Karpas-422 (cell line): ENCODE results near the gene SPART. TPM values are rescaled to one million over a fixed set of nuclear protein-coding genes. Genes with fewer than 3 reads are reported as not detected.

Experiments used
- DNase-seq: peaks from one replicate; pipeline ENCODE4 v3.0.0-alpha.2; 2015
- H2AFZ ChIP-seq: fragments of 200-600 bp; sonication (generic); 2 replicates; pipeline ENCODE4 v1.6.1; 2014; ENCODE audit warnings: antibody characterized with exemption, low read length, mixed read lengths
- H3K27ac ChIP-seq: fragments of 200-600 bp; sonication (generic); 2 replicates; pipeline ENCODE4 v1.5.1; 2014; ENCODE audit warnings: mild to moderate bottlenecking, low read length, moderate library complexity
- H3K27me3 ChIP-seq: fragments of 200-600 bp; sonication (generic); 2 replicates; pipeline ENCODE4 v1.6.1; 2014; ENCODE audit warnings: low read length, mixed read lengths
- H3K36me3 ChIP-seq: fragments of 200-600 bp; sonication (generic); 2 replicates; pipeline ENCODE4 v1.6.1; 2014; ENCODE audit warnings: low read length, mixed read lengths; ENCODE audit not compliant: insufficient read depth
- H3K4me1 ChIP-seq: fragments of 200-600 bp; sonication (generic); 2 replicates; pipeline ENCODE4 v1.6.1; 2014; ENCODE audit warnings: mild to moderate bottlenecking, low read length, mixed read lengths
- H3K4me2 ChIP-seq: fragments of 200-600 bp; sonication (generic); 2 replicates; pipeline ENCODE4 v1.6.1; 2014; ENCODE audit warnings: low read length, low read depth, mild to moderate bottlenecking; ENCODE audit not compliant: poor library complexity, severe bottlenecking
- H3K4me3 ChIP-seq: fragments of 200-600 bp; sonication (generic); 2 replicates; pipeline ENCODE4 v1.5.1; 2014; ENCODE audit warnings: mild to moderate bottlenecking, antibody characterized with exemption, low read length, mixed read lengths
- H3K79me2 ChIP-seq: fragments of 200-600 bp; sonication (generic); 2 replicates; pipeline ENCODE4 v1.6.1; 2014; ENCODE audit warnings: mild to moderate bottlenecking, low read length, mixed read lengths
- H3K9ac ChIP-seq: fragments of 200-600 bp; sonication (generic); 2 replicates; pipeline ENCODE4 v1.6.0; 2014; ENCODE audit warnings: low read length
- H3K9me2 ChIP-seq: fragments of 200-600 bp; sonication (generic), shearing (Covaris generic); replicated peaks from 2 replicates; pipeline ENCODE4 v1.6.0; 2014; ENCODE audit warnings: mild to moderate bottlenecking, low read length, moderate library complexity; ENCODE audit not compliant: insufficient read depth
- H3K9me3 ChIP-seq: fragments of 300-700, 200-600 bp; sonication (generic); 2 replicates; pipeline ENCODE4 v1.6.1; 2014; ENCODE audit warnings: low read length, mixed read lengths
- H4K20me1 ChIP-seq: fragments of 200-600 bp; sonication (generic); 2 replicates; pipeline ENCODE4 v1.6.1; 2014; ENCODE audit warnings: mild to moderate bottlenecking, antibody characterized with exemption, low read length, low read depth; ENCODE audit not compliant: insufficient read depth
- total RNA-seq: library from RNA; depleted of rRNA; stranded (reverse); fragments of >200 nt; shearing (Covaris generic); gene quantifications from 2 replicates; pipeline ENCODE4 v1.2.3, GENCODE V29; 2014; ENCODE audit warnings: low replicate concordance

The SPART gene
- total RNA-seq, 1 experiment from 2014 or later = not detected

DNA sequence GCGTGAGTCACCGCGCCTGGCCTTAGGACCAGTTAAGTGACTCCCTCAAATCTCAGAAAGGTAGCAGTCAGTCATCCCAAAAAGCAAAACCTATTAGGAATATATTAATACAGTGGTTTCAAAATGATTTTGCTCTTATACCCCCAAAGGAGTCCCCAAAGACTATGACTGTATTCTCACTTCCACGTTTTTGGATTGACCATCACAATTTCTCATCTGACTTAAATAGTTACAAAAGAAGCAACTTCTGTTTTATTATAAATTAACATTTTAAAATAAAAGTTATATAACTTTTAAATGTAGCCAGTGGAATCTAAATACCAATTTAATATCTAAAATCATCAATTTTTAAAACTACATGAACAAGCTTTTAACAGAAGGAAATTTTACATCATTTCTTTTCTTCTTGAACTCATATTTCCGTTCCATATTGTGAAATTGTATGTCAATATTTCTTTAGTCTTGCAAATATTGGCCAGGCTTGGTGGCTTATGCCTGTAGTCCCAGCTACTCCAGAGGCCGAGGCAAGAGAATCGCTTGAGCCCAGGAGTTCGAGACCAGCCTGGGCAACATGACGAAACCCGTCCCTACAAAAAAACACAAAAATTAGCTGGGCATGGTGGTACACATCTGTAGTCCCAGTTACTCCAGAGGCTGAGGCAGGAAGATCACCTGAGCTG, 1.5 kb upstream of the SPART start:
- Histone ChIP-seq H3K9ac (no peak overlapping the region), H3K9me3 (no peaks in the 10 kb centered on the region), H3K9me2 (no peaks in the 10 kb centered on the region), H3K79me2 (no peaks in the 10 kb centered on the region), H3K27me3 (no peaks in the 10 kb centered on the region), H3K4me1 (peaks cover 7% of the 10 kb centered on the region), H2AFZ (no peak overlapping the region), H3K27ac (no peak overlapping the region), H3K4me3 (no peak overlapping the region), H3K4me2 (no peak overlapping the region), H3K36me3 (no peaks in the 10 kb centered on the region), H4K20me1 (no peaks in the 10 kb centered on the region)
- DNase-seq = no peak

DNA sequence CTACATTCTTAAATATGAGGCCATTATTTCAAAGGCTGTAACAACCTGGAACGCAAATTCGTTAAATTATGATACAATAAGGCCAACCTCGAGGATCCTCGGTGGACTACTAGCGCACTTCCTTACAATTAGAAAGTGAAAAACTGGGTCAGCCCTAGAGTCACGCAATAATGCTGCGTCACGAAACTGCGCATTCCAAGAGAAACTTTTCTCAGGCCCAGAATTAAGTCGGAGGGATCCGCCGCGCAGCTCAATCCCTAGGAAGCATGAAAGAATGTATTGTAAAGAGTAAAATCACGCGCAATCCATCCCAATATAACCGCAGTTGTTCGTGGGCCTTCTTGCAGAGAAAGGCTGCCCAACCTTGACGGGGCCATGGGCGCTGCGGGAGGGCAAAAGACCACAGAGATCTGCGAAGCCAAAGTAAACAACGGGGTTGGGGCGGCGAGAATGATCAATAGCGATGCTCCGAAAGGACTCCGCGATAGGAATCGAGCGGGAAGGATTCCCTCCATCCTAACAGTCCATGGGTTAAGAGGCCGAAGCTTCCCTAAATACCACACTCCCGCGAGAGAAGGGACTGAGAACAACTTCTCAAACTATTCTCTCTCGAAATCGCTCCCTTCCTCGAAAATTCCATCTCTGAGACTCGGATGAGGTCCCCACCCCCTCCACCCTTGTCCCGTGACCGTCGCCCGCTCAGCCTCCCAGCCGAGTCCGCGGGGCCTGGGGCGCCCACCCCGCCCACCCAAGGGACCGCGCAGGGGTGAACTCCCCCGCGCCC, 564 bp downstream of the SPART start:
- Histone ChIP-seq H3K4me2 (no peak overlapping the region), H3K9me3 (no peaks in the 10 kb centered on the region), H3K9ac (no peak overlapping the region), H3K9me2 (no peaks in the 10 kb centered on the region), H3K4me3 (no peak overlapping the region), H3K36me3 (no peaks in the 10 kb centered on the region), H3K79me2 (no peaks in the 10 kb centered on the region), H3K4me1 (peaks cover 7% of the 10 kb centered on the region), H2AFZ (no peak overlapping the region), H3K27ac (no peak overlapping the region), H3K27me3 (no peaks in the 10 kb centered on the region), H4K20me1 (no peaks in the 10 kb centered on the region)
- no peak for DNase-seq

DNA sequence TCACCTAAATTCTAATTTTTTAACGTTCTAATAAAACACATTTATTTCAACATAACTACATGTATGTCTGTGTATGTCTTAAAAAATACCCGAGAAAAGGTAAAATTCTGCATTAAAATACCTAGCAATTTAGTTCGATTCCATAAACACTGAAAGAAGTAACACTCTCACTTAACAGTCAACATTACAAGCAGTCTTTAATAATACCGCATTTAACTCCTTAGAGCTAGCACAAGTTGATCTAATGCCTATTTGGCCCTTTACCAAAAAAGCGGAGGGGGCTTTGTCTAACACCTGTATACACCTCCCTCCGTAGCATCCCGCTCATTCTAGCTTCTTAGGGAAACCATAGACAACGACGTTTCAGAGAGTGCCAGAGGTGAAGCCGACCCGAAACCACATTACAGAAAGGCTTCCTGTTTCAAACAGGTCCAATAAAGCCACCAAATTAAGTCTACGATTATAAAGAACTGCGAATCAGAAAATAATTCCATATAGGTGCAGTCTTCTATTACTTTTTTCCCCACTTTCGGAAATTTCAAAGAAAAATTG, 1.2 kb downstream of the SPART start:
- Histone ChIP-seq H3K9ac (no peak overlapping the region), H3K79me2 (no peaks in the 10 kb centered on the region), H3K27ac (no peak overlapping the region), H3K9me3 (no peaks in the 10 kb centered on the region), H3K9me2 (no peaks in the 10 kb centered on the region), H3K4me2 (no peak overlapping the region), H4K20me1 (no peaks in the 10 kb centered on the region), H3K4me3 (no peak overlapping the region), H3K36me3 (no peaks in the 10 kb centered on the region), H2AFZ (no peak overlapping the region), H3K4me1 (peaks cover 7% of the 10 kb centered on the region), H3K27me3 (no peaks in the 10 kb centered on the region)
- DNase-seq = no peak

DNA sequence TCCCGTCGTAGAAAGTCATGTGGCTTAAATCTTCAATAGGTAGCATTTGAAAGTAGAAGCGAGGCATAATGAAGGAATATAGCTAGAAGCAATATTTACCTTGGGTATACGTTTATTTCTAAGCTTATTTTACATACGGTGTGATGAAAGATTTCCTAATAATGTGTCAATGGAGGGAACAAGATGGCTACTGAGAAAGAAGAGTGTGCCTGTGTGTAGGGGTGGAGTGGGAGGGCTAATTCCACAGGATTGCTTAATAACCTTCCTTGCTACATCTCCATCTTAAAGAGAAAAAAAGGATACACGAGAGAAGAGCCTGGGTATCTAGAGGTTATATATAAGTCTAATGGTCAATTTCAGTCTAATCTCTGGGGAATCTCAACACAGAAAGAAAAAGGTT, 2.0 kb downstream of the SPART start:
- Histone ChIP-seq H3K4me3 (no peak overlapping the region), H3K4me2 (no peak overlapping the region), H4K20me1 (no peaks in the 10 kb centered on the region), H3K27ac (no peak overlapping the region), H3K9me2 (no peaks in the 10 kb centered on the region), H3K36me3 (no peaks in the 10 kb centered on the region), H3K27me3 (no peaks in the 10 kb centered on the region), H3K9ac (no peak overlapping the region), H3K9me3 (no peaks in the 10 kb centered on the region), H3K4me1 (peaks cover 7% of the 10 kb centered on the region), H2AFZ (no peak overlapping the region), H3K79me2 (no peaks in the 10 kb centered on the region)
- no peak for DNase-seq

DNA sequence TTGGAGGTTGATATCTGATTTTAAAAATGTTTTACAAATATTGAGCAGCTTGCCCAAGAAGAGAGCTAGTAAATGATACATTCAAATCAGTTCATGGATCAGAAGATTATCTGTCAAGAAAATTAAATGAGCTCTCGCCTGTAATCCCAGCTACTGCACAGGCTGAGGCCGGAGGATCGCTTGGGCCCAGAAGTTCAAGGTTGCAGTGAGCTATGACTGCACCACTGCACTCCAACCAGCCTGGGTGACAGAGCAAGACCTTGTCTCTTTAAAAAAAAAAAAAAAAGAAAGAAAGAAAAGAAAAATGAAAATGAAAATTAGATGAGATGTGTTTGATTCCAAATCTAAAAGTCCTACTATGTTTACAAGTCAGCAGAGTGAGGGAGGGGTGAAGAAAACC, 2.4 kb downstream of the SPART start:
- H3K4me1 ChIP-seq = peaks cover 7% of the 10 kb centered on the region
- no peak overlapping the region for H3K27ac ChIP-seq
- no peak overlapping the region for H2AFZ ChIP-seq
- H3K9me2 ChIP-seq = no peaks in the 10 kb centered on the region
- no peaks in the 10 kb centered on the region for H3K36me3 ChIP-seq
- no peaks in the 10 kb centered on the region for H4K20me1 ChIP-seq
- H3K27me3 ChIP-seq = no peaks in the 10 kb centered on the region
- H3K4me2 ChIP-seq = no peak overlapping the region
- H3K4me3 ChIP-seq = no peak overlapping the region
- no peak overlapping the region for H3K9ac ChIP-seq
- H3K9me3 ChIP-seq = no peaks in the 10 kb centered on the region
- no peaks in the 10 kb centered on the region for H3K79me2 ChIP-seq
- no peak for DNase-seq

DNA sequence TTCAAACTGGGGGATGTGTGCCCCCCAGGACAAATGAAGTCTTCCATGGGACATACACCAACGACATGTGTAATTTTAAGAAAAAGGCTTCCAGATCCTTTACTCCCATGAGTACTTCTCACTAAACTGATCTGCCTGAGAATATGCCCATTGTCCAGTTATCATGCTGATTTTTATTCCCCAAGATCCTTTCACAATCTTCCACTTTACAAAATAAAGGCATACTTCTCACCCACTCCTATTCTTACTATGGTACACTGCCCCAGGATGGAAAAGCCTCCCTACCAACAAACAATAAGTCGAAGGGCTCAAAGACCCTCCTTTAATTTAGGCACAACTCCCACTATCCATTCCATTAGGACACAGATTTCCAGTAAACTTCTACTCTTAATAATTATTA, 3.5 kb downstream of the SPART start:
- H3K4me2 ChIP-seq = no peak overlapping the region
- H4K20me1 ChIP-seq = no peaks in the 10 kb centered on the region
- H3K27ac ChIP-seq = no peak overlapping the region

DNA sequence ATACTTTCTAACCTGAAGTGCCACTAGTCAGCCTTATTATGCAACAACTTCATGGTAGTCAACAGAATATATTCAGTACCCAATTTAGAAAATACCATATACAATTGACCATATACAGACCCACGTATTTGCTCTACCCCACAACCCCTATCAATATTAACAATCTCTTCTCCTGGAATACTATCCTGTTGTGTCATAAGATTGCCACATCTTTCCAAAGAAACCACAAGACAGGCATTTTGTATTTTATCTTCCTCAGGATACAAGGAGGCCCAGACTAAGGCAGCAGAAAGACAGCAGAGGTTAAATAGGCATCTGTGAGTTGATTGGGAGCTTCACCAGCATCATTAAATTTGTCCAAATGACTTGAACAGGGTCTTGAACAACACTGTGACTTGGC, 4.5 kb downstream of the SPART start:
- Histone ChIP-seq H4K20me1 (no peaks in the 10 kb centered on the region), H2AFZ (no peak overlapping the region), H3K4me3 (no peak overlapping the region), H3K9me3 (no peaks in the 10 kb centered on the region), H3K9ac (no peak overlapping the region), H3K79me2 (no peaks in the 10 kb centered on the region), H3K27me3 (no peaks in the 10 kb centered on the region), H3K4me2 (no peak overlapping the region), H3K27ac (no peak overlapping the region), H3K36me3 (no peaks in the 10 kb centered on the region), H3K4me1 (no peaks in the 10 kb centered on the region), H3K9me2 (no peaks in the 10 kb centered on the region)
- no peak for DNase-seq

More for the DNA sequence above, 3.5 kb downstream of the SPART start:
- H3K36me3 ChIP-seq = no peaks in the 10 kb centered on the region
- H3K9me3 ChIP-seq = no peaks in the 10 kb centered on the region
- H3K79me2 ChIP-seq = no peaks in the 10 kb centered on the region
- H3K9ac ChIP-seq = no peak overlapping the region
- no peak overlapping the region for H3K4me3 ChIP-seq
- no peaks in the 10 kb centered on the region for H3K9me2 ChIP-seq
- no peaks in the 10 kb centered on the region for H3K27me3 ChIP-seq
- no peak for DNase-seq
- no peak overlapping the region for H2AFZ ChIP-seq
- peaks cover 7% of the 10 kb centered on the region for H3K4me1 ChIP-seq

DNA sequence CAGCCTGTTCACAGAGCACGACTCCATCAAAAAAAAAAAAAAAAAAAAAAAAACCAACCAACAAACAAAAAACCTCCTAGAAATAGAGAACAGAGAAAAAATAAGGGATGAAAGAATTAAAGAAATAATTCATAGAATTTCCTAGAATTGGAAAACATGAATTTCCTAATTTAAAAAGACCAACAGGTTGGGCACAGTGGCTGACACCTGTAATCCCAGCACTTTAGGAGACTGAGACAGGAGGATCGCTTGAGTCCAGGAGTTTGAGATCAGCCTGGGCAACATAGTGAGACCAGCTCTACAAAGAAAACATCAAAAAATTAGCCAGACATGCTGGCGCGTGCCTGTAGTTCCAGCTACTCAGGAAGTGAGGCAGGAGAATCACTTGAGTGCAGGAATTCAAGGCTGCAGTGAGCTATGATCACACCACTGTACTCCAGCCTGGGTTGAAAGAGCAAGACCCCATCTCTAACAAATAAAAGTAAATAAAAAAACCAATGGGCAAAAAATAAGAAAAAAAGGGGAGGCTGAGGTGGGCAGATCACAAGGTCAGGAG, 6.5 kb downstream of the SPART start:
- no peaks in the 10 kb centered on the region for H3K27me3 ChIP-seq
- H3K79me2 ChIP-seq = no peaks in the 10 kb centered on the region
- DNase-seq = no peak

More for the DNA sequence above, 6.5 kb downstream of the SPART start:
- Histone ChIP-seq H4K20me1 (no peaks in the 10 kb centered on the region), H3K27ac (no peak overlapping the region), H3K4me3 (no peak overlapping the region), H3K36me3 (no peaks in the 10 kb centered on the region), H3K9me3 (no peaks in the 10 kb centered on the region), H3K9me2 (no peaks in the 10 kb centered on the region), H3K4me1 (no peaks in the 10 kb centered on the region), H3K9ac (no peak overlapping the region), H3K4me2 (no peak overlapping the region), H2AFZ (no peak overlapping the region)
